ENCODE measurements around the gene PPM1L.

PPM1L gene

DNA sequence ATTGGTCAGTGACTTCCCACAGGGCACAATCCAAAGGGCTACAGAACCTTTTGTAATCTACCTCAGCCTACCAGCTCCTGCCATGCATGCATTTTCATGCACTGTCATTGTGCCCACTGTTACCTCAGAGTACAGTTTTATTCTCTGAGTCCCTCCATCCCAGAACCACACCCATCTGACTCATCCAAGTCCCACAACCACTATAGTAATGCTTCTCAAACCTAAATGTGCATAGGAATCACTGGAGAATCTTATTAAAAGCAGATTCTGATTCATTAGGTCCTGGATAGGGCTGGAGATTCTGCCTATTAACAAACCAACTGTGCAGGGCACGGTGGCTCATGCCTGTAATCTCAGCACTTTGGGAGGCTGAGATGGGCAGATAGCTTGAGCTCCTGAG lies 352.8 kb downstream of the PPM1L start:
- no peak for DNase-seq

DNA sequence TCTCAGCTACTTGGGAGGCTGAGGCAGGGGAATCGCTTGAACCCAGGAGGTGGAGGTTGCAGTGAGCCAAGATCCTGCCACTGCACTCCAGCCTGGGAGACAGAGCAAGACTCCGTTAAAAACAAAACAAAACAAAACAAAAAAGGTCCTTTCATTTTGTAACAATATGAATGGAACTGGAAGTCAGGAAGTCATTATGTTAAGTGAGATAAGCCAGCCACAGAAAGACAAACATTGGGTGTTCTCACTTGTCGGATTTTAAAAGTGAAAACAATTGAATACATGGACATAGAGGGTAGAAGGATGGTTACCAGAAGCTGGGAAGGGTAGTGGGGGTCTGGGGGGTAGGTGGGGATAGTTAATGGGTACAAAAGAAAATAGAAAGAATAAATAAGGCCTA lies 361.6 kb downstream of the PPM1L start:
- DNase-seq: no peak

DNA sequence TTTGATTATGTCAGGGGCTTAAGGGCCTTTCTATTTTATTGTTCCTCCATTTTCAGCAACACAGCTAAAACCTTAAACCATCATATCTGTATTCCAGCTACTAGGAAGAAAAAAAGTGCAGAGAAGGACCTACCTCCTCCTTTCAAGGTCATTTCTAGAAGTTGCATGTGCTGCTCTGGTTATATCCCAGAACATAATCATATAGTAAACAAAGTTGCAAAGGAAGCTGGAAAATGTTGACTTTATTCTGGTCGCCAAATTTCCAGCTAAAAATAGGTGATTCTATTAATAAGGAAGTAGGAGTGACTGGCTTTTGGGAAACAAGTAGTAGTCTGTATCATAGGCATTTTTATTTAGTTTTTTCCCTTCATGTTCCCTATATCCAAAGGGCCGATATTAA lies 370.5 kb downstream of the PPM1L start:
- DNase-seq: no peak
